Osteoblast (primary cell): ENCODE measurements around the gene DBH. TPM values are rescaled to one million over a fixed set of nuclear protein-coding genes. Genes with fewer than 3 reads are reported as not detected.
A peak's percentile ranks its signal among the peaks of the same experiment; 100 is the strongest.

Experiments used
- DNase-seq: peaks from one replicate; pipeline ENCODE4 v3.0.0; 2011; ENCODE audit warnings: low spot score, mixed read lengths; ENCODE audit not compliant: insufficient read length; ENCODE audit errors: missing footprints
- H2AFZ ChIP-seq: 2 replicates; pipeline ENCODE4 v1.6.0; 2011; ENCODE audit warnings: mild to moderate bottlenecking, low read length
- H3K27ac ChIP-seq: 2 replicates; pipeline ENCODE4 v1.5.1; 2011; ENCODE audit warnings: mild to moderate bottlenecking, low read depth, low read length, moderate library complexity
- H3K27me3 ChIP-seq: 2 replicates; pipeline ENCODE4 v1.6.0; 2012; ENCODE audit warnings: mild to moderate bottlenecking, control low read depth, inconsistent platforms, low read length, moderate library complexity; ENCODE audit not compliant: insufficient read depth
- H3K36me3 ChIP-seq: 2 replicates; pipeline ENCODE4 v1.5.1; 2011; ENCODE audit warnings: mild to moderate bottlenecking, low read length, control low read depth, moderate library complexity; ENCODE audit not compliant: insufficient read depth
- H3K4me1 ChIP-seq: 2 replicates; pipeline ENCODE4 v1.5.1; 2011; ENCODE audit warnings: mild to moderate bottlenecking, low read length, control low read depth, moderate library complexity; ENCODE audit not compliant: insufficient read depth
- H3K4me2 ChIP-seq: 2 replicates; pipeline ENCODE4 v1.6.0; 2011; ENCODE audit warnings: mild to moderate bottlenecking, low read length; ENCODE audit not compliant: insufficient read depth
- H3K4me3 ChIP-seq: fragments of 200-600 bp; sonication (generic); 3 replicates; pipeline ENCODE4 v1.5.1; 2012; ENCODE audit warnings: mild to moderate bottlenecking, low read length, inconsistent platforms; ENCODE audit not compliant: insufficient read depth
- H3K79me2 ChIP-seq: 2 replicates; pipeline ENCODE4 v1.6.0; 2012; ENCODE audit warnings: mild to moderate bottlenecking, low read length, control low read depth, inconsistent platforms; ENCODE audit not compliant: insufficient read depth
- H3K9me3 ChIP-seq: 2 replicates; pipeline ENCODE4 v1.5.1; 2011; ENCODE audit warnings: low read depth, low read length, control low read depth
- H4K20me1 ChIP-seq: 2 replicates; pipeline ENCODE4 v1.6.0; 2012; ENCODE audit warnings: mild to moderate bottlenecking, low read length, control low read depth; ENCODE audit not compliant: insufficient read depth
- CTCF ChIP-seq: IDR thresholded peaks from 2 replicates; pipeline ENCODE4 v1.5.1; 2011; ENCODE audit warnings: mild to moderate bottlenecking, low read depth, low read length, moderate library complexity; ENCODE audit errors: extremely low read depth
- total RNA-seq: library from RNA; depleted of rRNA; stranded (reverse); fragments of >200 nt; gene quantifications from 2 replicates; pipeline ENCODE4 v1.2.3, GENCODE V29; 2012

DBH gene
- total RNA-seq, 1 donor: not detected

DNA sequence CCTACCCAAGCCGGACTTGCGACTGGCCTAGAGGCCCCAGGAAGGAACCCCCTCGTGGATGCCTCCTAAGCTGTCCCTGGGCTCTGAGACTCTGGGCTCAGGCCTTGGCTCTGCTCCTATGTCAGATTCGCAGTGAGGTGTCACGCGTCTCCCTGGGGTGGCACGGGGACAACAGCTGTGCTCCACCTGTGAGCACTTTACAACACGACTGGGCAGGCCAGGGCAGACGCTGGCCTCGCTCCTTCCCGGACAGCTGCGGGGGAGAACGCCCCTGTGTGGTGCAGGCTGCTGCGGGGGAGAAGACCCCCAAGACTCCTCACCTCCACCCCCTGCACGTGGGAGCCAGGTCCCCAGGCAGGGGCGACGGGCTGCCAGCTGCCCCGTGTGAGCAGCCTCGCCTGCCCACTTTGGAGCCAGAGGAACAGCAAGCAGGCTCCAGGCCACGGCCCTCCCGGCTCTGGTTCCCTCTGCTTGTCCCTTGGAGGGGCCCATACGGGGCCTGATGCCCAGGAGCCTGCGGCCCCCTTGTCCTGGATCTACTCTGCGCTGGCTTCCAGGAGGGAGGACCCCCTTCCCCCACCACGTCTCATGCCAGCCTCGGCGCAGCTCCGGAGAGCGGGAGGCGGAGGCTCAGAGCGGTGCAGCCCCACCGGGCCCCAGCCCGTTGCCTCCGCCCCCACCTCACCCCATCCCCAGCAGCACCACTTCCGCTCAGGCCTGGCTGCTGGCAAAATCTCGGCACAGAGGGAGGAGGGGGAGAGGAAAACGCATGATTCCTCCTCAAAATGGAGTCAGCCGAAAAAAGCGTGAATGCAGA is 66.0 kb downstream of the DBH start:
- peak; percentile 84 for DNase-seq
- H3K4me1 ChIP-seq: peaks cover 11% of the 10 kb centered on the region
- no peaks in the 10 kb centered on the region for H3K27me3 ChIP-seq
- no peaks in the 10 kb centered on the region for H3K79me2 ChIP-seq
- H2AFZ ChIP-seq: peak overlapping the region; percentile 82
- TF ChIP-seq CTCF: no peak
- H3K4me2 ChIP-seq: peak overlapping the region; percentile 53
- no peaks in the 10 kb centered on the region for H4K20me1 ChIP-seq
- peak overlapping the region; percentile 51 for H3K4me3 ChIP-seq
- no peak overlapping the region for H3K27ac ChIP-seq
- no peaks in the 10 kb centered on the region for H3K9me3 ChIP-seq
- H3K36me3 ChIP-seq: no peaks in the 10 kb centered on the region

DNA sequence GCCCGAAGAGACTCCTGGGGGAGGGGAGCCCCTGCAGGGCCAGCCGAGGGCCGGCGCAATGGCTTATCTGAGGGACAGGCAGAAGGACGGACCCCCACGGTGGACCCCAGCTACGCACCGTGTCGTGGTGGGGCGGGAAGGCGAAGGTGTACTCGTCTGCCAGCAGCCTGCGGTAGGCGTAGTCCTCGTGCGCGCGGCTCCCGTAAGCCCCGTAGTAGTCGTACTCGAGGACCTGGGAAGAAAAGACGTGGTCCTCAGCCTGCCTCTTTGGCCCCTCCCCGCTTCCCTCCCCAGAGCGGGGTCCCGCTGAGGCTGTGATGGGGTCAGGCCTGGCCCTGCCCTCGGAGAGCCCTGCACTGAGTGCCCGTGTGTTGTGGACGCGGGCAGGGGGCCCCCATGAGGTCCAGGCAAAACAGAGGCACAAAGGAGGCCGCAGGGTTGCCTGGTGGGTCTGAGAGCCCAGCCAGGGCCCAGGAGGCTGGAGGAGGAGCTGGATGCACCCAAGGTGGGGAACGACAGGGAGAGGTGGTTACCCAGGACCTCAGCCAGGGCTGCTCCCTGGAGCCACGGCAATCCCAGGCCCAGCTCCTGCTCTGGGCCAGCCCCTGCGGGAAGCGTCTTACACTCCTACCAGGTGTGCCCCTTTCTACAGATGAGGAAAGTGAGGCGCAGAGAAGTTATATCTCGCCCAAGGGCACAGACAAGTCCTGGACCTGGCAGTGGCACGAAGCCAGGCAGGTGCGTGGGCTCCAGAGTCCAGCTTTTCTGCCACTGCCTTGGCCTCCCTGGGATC is 66.8 kb downstream of the DBH start:
- Histone ChIP-seq H2AFZ (peak overlapping the region; percentile 82), H3K9me3 (no peaks in the 10 kb centered on the region), H3K4me3 (peak overlapping the region; percentile 51), H3K79me2 (no peaks in the 10 kb centered on the region), H3K36me3 (no peaks in the 10 kb centered on the region), H3K27ac (no peak overlapping the region), H3K4me1 (peaks cover 16% of the 10 kb centered on the region), H3K27me3 (no peaks in the 10 kb centered on the region), H4K20me1 (no peaks in the 10 kb centered on the region), H3K4me2 (peak overlapping the region; percentile 53)
- DNase-seq: peak; percentile 74
- TF ChIP-seq CTCF: no peak

DNA sequence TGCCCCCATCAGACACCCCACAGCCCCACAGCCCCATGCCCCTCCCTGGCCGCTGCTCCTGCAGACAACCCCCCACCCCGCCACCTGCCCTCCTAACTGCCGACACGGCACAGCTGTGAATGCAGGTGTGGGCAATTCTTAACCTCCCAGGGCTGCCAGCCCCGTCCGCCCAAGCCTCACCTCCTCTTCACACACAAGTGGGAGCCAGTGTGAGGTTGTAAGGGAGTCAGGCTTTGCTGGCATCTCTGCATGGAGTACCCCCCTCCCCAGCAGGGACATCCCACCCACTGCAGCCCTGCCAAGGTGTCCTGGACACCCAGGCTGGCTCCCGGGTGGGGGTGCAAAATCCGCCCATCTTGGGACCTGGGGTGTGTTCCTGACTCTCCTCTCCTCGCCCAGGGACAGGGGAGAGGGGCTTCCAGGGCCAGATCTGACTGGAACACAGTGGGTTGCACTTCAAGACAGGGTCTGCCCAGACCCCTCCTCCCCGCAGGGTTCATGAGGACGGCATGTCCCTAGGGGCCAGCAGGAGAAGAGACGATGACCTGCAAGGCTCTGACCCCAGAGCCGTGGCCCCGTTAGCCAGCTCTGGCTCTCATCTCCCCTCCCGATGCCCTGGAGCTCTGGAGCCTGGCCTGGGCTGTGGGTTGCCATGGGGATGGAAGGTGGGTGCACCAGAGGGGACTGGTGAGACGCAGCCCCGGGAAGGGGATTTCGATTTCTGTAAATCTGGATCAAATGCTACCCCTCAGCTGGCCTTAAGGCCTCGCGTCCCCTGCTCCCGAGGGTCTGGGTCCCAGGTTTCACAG is 67.6 kb downstream of the DBH start:
- Histone ChIP-seq H3K4me3 (no peak overlapping the region), H3K9me3 (no peaks in the 10 kb centered on the region), H3K27me3 (no peaks in the 10 kb centered on the region), H3K27ac (no peak overlapping the region), H3K4me2 (no peak overlapping the region), H2AFZ (no peak overlapping the region), H4K20me1 (no peaks in the 10 kb centered on the region), H3K4me1 (peaks cover 16% of the 10 kb centered on the region), H3K79me2 (no peaks in the 10 kb centered on the region), H3K36me3 (no peaks in the 10 kb centered on the region)
- DNase-seq: peak; percentile 52
- TF ChIP-seq CTCF: no peak
